Measurements from ENCODE around the gene C4orf50.

C4orf50 gene

DNA sequence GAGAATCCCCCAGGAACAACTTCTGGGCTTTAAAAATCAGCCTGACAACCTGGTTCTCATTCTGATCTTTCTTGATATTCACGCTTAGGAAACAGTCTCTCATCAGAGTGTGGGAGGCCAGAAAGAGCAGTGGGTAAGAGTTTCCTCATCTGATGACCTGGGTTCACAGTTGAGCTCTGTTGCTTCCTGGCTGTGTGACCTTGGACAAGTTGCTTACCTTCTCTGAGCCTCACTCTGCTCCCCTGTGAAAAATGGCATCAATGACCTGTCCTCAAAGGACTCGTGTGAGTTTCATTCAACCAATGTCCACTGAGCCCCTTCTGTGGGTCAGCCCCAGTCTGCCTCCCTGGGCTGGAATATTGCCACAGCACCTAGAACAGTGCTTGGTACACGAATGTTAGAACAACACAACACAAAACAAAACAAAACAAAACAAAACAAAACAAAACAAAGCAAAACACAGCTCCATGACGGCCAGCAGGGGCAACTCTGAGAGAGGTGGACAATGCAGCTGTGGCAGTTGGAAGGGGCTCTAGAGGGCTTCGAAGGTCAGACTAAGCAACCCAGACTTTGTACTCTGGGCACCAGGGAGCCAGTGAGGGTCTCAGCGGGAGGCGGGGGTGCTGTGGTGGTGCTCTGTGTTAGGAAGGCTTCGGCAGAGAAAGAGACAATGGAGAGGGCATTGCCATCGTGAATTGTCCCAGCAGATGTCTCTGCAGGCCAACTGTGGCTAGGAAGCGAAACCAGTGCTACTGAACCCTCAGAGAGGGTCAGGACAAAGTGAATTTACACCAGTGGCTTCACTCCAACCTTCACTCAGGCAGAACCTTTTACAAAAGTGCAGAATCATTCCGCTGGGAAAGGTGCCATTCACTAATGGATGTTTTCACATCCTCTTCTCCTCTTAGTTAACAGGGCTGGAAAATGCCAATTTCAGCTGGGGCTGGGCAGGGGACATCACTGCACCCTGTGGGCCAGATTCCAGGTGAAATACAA is 14.3 kb upstream of the C4orf50 start:
- Mint-ChIP-seq H3K27ac (no peak overlapping the region), H3K4me3 (no peak overlapping the region), H3K36me3 (no peaks in the 10 kb centered on the region), H3K27me3 (peaks cover 1% of the 10 kb centered on the region), H3K4me1 (ENCODE audit: low read depth) (no peaks in the 10 kb centered on the region), H3K9me3 (ENCODE audit: low read depth) (no peaks in the 10 kb centered on the region)

DNA sequence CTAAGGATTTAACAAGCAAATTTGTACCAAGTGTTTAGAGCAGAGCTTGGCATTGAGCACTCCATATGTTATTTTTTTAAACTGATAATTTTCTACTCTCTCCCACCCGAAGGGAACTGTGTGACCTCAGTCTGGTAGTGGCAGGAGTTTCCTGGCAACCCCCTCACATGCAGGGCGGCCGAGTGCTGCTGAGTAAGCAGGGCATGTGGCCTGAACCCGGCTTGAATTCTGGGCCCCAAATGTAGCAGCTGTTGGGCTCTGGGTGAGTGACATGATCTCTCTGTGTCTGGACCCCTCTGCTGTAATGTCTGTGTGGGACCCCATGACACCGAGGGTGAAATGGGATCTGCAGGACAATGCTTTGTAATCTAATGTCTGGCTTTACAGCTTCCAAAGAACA is 13.6 kb upstream of the C4orf50 start:
- H3K9me3 Mint-ChIP-seq (ENCODE audit: low read depth) = no peaks in the 10 kb centered on the region
- H3K27ac Mint-ChIP-seq = no peak overlapping the region
- H3K4me3 Mint-ChIP-seq = no peak overlapping the region
- peaks cover 1% of the 10 kb centered on the region for H3K27me3 Mint-ChIP-seq
- H3K4me1 Mint-ChIP-seq (ENCODE audit: low read depth) = no peaks in the 10 kb centered on the region
- H3K36me3 Mint-ChIP-seq = no peaks in the 10 kb centered on the region

- Mint-ChIP-seq H3K9me3 (ENCODE audit: low read depth) (no peaks in the 10 kb centered on the region), H3K27me3 (peaks cover 3% of the 10 kb centered on the region), H3K27ac (no peak overlapping the region), H3K36me3 (no peaks in the 10 kb centered on the region), H3K4me1 (ENCODE audit: low read depth) (no peaks in the 10 kb centered on the region), H3K4me3 (no peak overlapping the region)
Measured at GRCh38 chr4:6030679-6031078, 12.4 kb upstream of the C4orf50 start.

- no peaks in the 10 kb centered on the region for H3K4me1 Mint-ChIP-seq (ENCODE audit: low read depth)
- H3K9me3 Mint-ChIP-seq (ENCODE audit: low read depth) = no peaks in the 10 kb centered on the region
- H3K27me3 Mint-ChIP-seq = peaks cover 3% of the 10 kb centered on the region
- no peak overlapping the region for H3K27ac Mint-ChIP-seq
- H3K4me3 Mint-ChIP-seq = no peak overlapping the region
- no peaks in the 10 kb centered on the region for H3K36me3 Mint-ChIP-seq
Measured at GRCh38 chr4:6029254-6029653, 11.0 kb upstream of the C4orf50 start.

DNA sequence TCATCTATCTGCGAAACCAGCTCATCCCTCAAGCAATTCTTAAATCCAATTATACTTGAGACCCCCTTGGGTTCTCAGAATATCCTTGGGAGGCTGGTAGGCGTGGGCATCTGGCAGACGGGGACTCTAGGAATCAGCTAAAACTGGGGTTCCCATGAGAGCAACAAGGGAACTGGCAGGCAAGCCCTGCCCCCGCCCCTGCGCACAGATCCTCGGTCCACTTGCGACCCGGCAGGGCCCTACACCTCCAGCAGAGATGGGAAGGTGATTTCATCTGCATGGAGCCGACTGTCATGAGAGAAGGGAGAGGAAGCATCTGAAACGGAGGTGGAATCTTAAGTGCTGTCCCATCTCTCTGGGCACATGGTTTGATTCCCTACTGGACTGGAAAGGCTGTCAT is 9.9 kb upstream of the C4orf50 start:
- Mint-ChIP-seq H3K27ac (no peak overlapping the region), H3K9me3 (ENCODE audit: low read depth) (no peaks in the 10 kb centered on the region), H3K4me3 (no peak overlapping the region), H3K36me3 (no peaks in the 10 kb centered on the region), H3K27me3 (peaks cover 8% of the 10 kb centered on the region), H3K4me1 (ENCODE audit: low read depth) (no peaks in the 10 kb centered on the region)

DNA sequence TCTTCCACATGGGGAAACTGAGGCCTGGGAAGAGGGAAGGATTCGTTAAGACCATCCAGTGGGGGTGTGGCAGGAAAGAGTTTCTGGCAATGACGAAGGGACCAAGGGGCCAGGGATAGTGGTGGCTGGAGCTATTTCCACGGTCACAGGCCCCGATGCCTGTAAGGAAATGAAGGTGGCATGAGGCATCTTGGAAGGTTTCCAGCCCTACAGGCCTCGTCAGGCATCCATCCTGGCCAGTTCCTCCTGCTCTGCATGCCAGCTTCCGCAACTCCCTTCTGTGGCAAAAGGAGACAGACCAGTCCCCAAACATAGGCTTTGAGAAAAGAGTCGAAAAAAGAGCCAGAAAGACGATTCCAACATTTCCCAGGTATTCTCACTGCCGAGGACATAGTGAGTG is 9.2 kb upstream of the C4orf50 start:
- Mint-ChIP-seq H3K27ac (no peak overlapping the region), H3K4me3 (no peak overlapping the region), H3K4me1 (ENCODE audit: low read depth) (no peaks in the 10 kb centered on the region), H3K36me3 (no peaks in the 10 kb centered on the region), H3K27me3 (peaks cover 8% of the 10 kb centered on the region), H3K9me3 (ENCODE audit: low read depth) (no peaks in the 10 kb centered on the region)

DNA sequence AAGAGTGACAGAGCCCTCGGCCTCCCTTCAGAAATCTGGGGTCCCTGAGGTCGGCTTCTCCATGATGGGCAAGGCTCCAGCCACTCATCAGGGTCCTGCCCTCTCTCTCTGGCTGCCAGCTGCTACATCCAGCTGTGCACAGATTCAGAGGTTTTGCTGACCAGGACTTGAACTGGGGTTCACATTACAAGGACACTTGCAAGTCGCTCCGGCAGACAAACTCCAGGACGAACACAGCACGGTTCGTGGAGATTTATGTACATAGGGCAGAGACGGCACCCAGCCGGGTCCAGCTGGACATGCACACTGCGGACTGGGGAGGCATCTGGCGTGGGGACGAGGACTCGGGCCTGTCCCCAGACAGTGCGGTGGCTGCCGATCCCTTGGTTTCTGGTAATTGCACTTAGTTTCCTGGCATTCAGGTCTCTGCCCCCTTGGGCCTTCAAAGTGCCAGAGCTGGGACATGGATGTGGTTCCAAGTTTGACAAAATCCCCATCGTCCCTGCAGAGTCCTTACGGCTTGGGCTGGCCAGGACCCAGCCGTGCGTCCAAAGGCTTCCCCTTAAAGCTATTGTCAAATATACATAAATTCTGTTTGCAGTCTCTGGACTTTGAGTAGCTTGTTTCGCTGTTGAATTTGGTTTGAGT is 6.2 kb upstream of the C4orf50 start:
- no peaks in the 10 kb centered on the region for H3K36me3 Mint-ChIP-seq
- H3K27me3 Mint-ChIP-seq = peaks cover 10% of the 10 kb centered on the region
- H3K9me3 Mint-ChIP-seq (ENCODE audit: low read depth) = no peaks in the 10 kb centered on the region
- no peak overlapping the region for H3K27ac Mint-ChIP-seq
- no peaks in the 10 kb centered on the region for H3K4me1 Mint-ChIP-seq (ENCODE audit: low read depth)
- no peak overlapping the region for H3K4me3 Mint-ChIP-seq

DNA sequence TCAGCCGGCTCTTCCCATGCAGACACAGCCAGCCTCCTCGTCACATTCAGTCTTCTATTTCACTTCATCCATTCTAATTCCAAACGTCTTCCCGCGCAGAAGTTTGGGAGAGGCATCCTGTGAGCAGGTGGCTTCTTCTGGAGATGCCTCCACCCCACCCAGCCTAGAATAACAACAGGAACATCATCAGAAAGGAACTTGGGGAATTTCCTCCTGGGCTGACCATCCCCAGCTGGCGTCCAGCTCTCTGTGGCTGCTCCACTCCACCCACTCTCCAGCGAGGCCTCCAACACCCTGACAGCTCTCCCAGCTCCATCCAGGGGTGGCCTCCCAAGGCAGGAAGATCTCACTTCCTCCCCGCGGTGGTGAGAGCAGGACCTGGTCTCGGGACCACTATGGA is 5.5 kb upstream of the C4orf50 start:
- Mint-ChIP-seq H3K36me3 (no peaks in the 10 kb centered on the region), H3K4me1 (ENCODE audit: low read depth) (no peaks in the 10 kb centered on the region), H3K9me3 (ENCODE audit: low read depth) (no peaks in the 10 kb centered on the region), H3K4me3 (no peak overlapping the region), H3K27ac (no peak overlapping the region), H3K27me3 (peaks cover 9% of the 10 kb centered on the region)

DNA sequence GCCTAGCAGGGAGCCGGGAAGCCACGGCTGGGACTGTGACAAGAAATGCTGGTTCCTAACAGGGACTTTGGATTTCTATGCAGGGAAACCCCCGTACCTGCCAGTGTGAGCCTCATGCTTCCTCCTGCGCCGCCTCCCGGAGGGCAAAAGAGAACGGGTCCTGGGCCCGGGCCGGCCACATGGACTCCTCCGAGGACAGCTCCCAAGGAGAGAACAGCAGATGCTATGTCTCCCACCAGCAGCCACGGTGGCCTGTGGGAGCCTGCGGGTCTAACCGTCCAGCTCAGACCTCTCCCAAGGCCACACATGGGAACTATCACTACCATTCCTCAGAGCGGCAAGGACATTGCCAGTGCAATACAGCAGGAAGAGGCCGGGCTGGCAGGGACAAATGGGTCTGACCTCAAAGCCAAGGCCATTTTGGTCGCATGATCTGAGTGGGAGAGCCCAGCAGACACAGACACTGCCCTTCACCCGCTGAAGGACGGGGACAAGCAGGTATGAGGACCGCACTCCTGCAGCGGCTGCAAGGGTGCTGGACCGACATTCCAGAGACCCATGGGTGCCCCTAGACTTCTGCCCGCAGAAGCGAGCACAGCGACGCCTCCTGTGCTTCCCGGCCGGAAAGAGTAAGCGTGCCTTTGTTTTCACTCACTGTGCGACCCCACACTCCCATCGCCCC is 4.5 kb upstream of the C4orf50 start:
- Mint-ChIP-seq H3K27me3 (peaks cover 8% of the 10 kb centered on the region), H3K4me1 (ENCODE audit: low read depth) (no peaks in the 10 kb centered on the region), H3K27ac (no peak overlapping the region), H3K9me3 (ENCODE audit: low read depth) (no peaks in the 10 kb centered on the region), H3K36me3 (no peaks in the 10 kb centered on the region), H3K4me3 (no peak overlapping the region)

GRCh38 chr4:6021831-6022606 is 3.8 kb upstream of the C4orf50 start:
- no peaks in the 10 kb centered on the region for H3K9me3 Mint-ChIP-seq (ENCODE audit: low read depth)
- H3K4me1 Mint-ChIP-seq (ENCODE audit: low read depth) = no peaks in the 10 kb centered on the region
- H3K4me3 Mint-ChIP-seq = no peak overlapping the region
- H3K27ac Mint-ChIP-seq = no peak overlapping the region
- no peaks in the 10 kb centered on the region for H3K36me3 Mint-ChIP-seq
- H3K27me3 Mint-ChIP-seq = peaks cover 8% of the 10 kb centered on the region

DNA sequence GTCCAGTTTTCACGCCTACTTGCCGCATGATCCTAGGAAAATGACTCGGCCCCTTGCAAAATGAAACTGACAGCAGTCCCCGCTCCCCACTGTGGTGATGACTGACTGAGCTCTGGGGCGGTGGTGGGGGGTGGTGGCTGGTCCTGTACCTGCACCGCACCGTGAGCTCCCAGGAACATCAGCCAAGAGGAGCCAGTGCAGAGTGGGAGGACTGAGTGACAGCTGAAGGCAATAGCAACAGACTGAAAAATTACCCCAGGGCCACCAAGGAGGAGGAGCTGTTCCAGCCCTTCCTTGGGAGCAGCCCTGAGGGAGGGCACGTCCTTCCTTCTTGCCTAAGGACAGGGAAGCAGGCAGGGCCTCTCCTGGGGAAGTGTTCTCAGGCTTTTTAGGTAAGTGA is 2.4 kb upstream of the C4orf50 start:
- H3K9me3 Mint-ChIP-seq (ENCODE audit: low read depth) = no peaks in the 10 kb centered on the region
- no peaks in the 10 kb centered on the region for H3K4me1 Mint-ChIP-seq (ENCODE audit: low read depth)
- H3K27me3 Mint-ChIP-seq = peaks cover 6% of the 10 kb centered on the region
- H3K4me3 Mint-ChIP-seq = no peak overlapping the region
- H3K27ac Mint-ChIP-seq = no peak overlapping the region
- H3K36me3 Mint-ChIP-seq = no peaks in the 10 kb centered on the region

- Mint-ChIP-seq H3K4me3 (no peak overlapping the region), H3K27ac (no peak overlapping the region), H3K36me3 (no peaks in the 10 kb centered on the region), H3K4me1 (ENCODE audit: low read depth) (no peaks in the 10 kb centered on the region), H3K9me3 (ENCODE audit: low read depth) (no peaks in the 10 kb centered on the region), H3K27me3 (peaks cover 6% of the 10 kb centered on the region)
Measured at GRCh38 chr4:6019316-6020263, 1.4 kb upstream of the C4orf50 start.

GRCh38 chr4:6017800-6018199 is 431 bp downstream of the C4orf50 start:
- peaks cover 1% of the 10 kb centered on the region for H3K27me3 Mint-ChIP-seq
- no peaks in the 10 kb centered on the region for H3K36me3 Mint-ChIP-seq
- no peak overlapping the region for H3K4me3 Mint-ChIP-seq
- H3K27ac Mint-ChIP-seq = no peak overlapping the region
- no peaks in the 10 kb centered on the region for H3K4me1 Mint-ChIP-seq (ENCODE audit: low read depth)
- no peaks in the 10 kb centered on the region for H3K9me3 Mint-ChIP-seq (ENCODE audit: low read depth)

GRCh38 chr4:6017030-6017429 is 1.2 kb downstream of the C4orf50 start:
- H3K27me3 Mint-ChIP-seq = peaks cover 1% of the 10 kb centered on the region
- no peaks in the 10 kb centered on the region for H3K36me3 Mint-ChIP-seq
- H3K9me3 Mint-ChIP-seq (ENCODE audit: low read depth) = no peaks in the 10 kb centered on the region
- H3K27ac Mint-ChIP-seq = no peak overlapping the region
- no peaks in the 10 kb centered on the region for H3K4me1 Mint-ChIP-seq (ENCODE audit: low read depth)
- H3K4me3 Mint-ChIP-seq = no peak overlapping the region
